Breast epithelium (tissue), 3 donors: ENCODE measurements around the gene C1orf21.

Experiments
- POLR2AphosphoS5 ChIP-seq, 3 donors: sonication (generic); formaldehyde crosslinking; IDR thresholded peaks; one replicate each; pipeline ENCODE4 v1.6.1; 2017; ENCODE audit warnings: antibody characterized with exemption in 3 of 3
- TF ChIP-seq, protein P1 (sequence below), 3 donors: fragments of 450-650 bp; IDR thresholded peaks; one replicate each; pipeline ENCODE4 v1.5.1; 2016 to 2017; ENCODE audit warnings: antibody characterized with exemption in 3 of 3, mild to moderate bottlenecking in 3 of 3, moderate library complexity in 3 of 3

DNA sequence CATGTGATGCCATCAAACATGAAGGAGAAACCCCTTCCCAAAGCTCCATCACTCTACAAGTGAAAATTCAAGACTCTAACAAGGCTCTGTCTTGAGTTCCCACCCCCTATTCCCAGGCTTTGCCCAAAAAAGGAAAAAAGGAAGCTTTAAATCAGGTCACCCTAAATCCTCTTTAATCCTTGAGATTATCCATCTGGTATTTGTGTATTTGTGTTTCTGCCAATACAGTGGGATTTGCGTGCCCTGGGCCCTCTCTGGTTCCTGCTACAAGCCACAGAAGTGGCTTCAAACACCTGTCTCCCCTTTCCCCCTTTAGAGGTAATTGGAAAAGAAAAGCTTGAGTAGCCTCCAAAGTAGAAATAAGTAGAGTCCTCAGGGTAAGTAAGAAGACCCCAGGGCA is 247.5 kb downstream of the C1orf21 start:
- TF ChIP-seq, protein P1, sequence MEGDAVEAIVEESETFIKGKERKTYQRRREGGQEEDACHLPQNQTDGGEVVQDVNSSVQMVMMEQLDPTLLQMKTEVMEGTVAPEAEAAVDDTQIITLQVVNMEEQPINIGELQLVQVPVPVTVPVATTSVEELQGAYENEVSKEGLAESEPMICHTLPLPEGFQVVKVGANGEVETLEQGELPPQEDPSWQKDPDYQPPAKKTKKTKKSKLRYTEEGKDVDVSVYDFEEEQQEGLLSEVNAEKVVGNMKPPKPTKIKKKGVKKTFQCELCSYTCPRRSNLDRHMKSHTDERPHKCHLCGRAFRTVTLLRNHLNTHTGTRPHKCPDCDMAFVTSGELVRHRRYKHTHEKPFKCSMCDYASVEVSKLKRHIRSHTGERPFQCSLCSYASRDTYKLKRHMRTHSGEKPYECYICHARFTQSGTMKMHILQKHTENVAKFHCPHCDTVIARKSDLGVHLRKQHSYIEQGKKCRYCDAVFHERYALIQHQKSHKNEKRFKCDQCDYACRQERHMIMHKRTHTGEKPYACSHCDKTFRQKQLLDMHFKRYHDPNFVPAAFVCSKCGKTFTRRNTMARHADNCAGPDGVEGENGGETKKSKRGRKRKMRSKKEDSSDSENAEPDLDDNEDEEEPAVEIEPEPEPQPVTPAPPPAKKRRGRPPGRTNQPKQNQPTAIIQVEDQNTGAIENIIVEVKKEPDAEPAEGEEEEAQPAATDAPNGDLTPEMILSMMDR (IDR thresholded peaks at IDR 0.05): no peak
- TF ChIP-seq POLR2AphosphoS5 (IDR thresholded peaks at IDR 0.05): no peak
